ENCODE measurements around the gene SPEM2.
A peak's percentile ranks its signal among the peaks of the same experiment; 100 is the strongest.
"Not testable (repeated sequence)": the region's sequence is repeated elsewhere in the genome, so short reads cannot be mapped to it uniquely, and the experiment has no call there.

Gene SPEM2

DNA sequence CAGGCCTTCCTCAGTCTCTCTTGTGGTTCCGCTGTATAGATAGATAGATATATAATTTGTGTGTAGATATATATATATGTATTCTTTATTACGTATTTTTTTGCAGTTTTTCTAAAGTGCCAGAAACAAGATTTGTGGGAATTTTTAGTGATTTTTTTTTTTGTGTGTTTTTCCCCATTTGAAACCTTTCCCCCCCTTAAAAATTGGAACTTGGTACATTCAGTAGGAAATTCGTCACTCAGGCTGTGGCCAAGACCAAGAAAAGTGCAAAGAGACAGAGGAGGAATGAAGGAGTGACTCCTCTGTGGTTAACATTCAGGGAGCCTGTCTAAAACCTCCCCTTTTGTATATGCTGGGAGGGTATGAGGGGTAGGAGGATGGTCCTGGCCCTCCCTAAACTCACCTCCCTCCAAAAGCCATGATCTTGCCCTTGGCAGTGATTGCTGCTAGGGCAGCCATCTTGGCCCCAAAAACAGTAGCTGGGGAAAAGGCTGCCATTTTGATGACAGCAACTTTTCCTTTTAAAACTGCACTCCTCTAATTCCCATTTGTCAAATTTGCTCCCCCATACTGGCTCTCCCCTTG lies 34.6 kb downstream of the SPEM2 start:
- FAIRE-seq (no peak), DNase-seq (ENCODE audit: insufficient read length, low spot score) (no peak)
- no peak for TF ChIP-seq POLR2A (IDR thresholded peaks at IDR 0.05; ENCODE audit: low read depth, low read length)

DNA sequence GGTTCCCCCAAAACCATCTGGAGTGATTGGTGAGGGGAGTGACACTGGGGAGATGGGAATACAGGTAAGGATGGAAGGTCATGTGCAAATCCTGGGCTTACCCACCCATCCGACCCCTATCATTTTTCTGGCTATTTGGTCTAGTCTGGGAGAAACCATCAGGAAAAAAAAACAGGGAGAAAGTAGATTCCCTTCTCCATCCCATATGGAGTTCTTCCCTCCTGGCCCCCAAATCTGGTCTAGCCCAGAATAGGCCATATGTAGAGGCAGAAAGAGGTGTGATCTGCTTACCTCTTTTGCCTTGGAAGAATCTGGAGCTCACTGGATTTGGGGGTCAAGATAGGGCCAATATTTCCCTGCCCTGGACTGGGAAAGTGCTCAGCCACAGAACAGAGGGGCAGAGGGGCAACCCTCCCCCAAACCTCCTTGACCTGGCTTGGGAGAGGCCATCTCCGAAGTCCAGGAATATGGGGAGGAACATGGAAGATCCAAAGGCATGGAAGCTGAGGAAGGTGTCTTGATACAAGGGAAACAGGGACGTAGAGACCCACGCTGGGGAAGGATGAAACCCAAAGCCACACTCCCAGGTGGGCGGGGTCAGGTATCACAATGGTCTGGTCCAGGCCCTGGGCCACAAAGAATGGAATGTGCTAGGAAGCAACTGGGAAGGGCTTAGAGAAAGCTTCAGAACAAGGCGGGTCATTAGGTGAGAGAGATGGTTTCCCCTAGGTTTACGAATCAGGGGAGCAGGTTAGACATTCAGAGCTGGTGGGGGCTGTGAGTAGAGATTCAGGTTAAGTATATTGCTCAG lies 35.6 kb downstream of the SPEM2 start:
- TF ChIP-seq POLR2A (IDR thresholded peaks at IDR 0.05; ENCODE audit: low read depth, low read length): no peak
- FAIRE-seq (no peak), DNase-seq (ENCODE audit: insufficient read length, low spot score) (no peak)

DNA sequence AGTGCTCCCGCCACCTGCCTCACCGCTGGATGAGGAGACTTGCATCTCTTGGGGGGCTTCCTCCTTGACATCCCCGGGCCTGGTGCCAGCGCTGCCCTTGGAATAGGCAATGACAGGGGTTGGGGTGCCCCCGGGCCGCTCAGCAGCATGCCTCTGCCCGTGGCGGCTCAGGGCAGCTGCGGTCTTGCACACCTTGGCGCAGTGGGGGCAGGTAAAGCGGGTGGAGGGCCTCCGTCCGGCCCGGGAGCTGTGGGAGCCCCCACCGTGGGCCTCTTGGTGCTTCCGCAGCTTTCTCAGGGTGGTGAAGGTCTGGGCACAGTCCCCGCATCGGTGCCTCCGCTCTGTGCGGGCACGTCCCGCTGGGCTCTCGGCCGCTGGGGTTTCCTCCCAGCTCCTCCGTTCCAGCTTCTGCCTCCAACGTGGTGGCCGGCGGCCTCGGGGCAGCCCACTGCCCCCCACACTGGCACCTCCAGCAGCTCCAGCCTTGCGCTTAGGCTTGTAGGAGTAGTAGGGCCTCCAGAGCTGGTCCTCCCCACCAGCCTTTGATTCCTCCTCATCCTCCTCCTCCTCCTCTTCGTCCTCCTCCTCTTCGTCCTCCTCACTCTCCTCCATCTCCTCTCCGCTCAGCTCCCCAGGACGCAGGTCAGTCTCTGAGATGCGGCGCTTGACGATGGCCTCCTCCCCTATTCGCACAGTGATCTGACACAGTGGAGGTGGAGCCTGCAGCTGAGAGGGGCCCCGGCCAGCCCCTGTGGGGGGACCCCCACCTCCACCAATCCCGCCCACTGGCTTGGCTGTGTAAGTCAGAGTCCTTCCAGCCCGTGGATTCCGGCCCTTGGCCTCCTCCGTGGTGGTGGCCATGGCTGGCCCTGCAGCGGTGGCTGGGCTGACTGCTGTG lies 37.3 kb downstream of the SPEM2 start:
- FAIRE-seq (no peak), DNase-seq (ENCODE audit: insufficient read length, low spot score) (no peak)
- no peak for TF ChIP-seq POLR2A (IDR thresholded peaks at IDR 0.05; ENCODE audit: low read depth, low read length)

DNA sequence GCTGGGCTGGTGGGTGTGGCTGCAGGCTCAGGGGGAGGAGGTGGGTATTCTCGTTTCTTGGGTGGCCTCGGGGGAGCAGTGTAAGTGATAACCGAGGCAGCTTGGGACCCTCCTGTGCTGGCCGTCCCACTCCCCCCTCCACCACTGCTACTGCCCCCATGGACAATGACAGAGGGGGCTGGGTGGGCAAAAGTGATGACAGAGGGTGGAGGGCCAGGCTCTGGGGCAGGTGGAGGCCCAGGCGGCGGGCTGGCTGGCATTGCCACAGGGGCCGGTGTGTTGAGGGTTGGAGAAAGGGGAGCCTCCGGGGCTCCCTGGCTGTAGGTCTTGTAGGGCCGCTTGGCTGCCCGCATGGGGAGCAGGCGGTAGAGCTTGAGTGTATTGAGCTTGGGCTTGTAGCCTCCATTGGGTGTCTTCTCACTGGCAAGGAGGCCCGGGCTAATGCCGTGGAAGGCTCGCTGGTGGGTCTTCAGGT lies 38.0 kb downstream of the SPEM2 start:
- DNase-seq (ENCODE audit: insufficient read length, low spot score): no peak
- no peak for FAIRE-seq
- TF ChIP-seq POLR2A (IDR thresholded peaks at IDR 0.05; ENCODE audit: low read depth, low read length): no peak

DNA sequence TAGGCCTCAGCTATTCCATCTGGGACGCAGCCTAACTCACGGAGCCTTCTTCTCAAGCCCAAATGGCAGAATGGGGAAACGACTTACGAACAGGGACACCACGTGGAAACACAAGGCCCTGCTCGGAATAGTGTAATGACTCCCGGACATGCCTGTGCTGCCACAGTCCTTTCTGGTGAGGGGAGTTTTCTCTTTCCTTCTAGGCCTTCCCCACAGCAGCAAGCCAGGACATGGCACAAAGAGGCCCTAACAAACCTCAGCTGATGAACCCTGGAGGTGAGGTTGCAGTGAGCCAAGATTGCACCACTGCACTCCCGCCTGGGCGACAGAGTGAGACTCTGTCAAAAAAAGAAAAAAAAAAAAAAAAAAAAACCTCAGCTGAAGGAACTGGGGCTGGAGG lies 38.7 kb downstream of the SPEM2 start:
- no peak for FAIRE-seq
- no peak for DNase-seq (ENCODE audit: insufficient read length, low spot score)
- TF ChIP-seq POLR2A (IDR thresholded peaks at IDR 0.05; ENCODE audit: low read depth, low read length): no peak

DNA sequence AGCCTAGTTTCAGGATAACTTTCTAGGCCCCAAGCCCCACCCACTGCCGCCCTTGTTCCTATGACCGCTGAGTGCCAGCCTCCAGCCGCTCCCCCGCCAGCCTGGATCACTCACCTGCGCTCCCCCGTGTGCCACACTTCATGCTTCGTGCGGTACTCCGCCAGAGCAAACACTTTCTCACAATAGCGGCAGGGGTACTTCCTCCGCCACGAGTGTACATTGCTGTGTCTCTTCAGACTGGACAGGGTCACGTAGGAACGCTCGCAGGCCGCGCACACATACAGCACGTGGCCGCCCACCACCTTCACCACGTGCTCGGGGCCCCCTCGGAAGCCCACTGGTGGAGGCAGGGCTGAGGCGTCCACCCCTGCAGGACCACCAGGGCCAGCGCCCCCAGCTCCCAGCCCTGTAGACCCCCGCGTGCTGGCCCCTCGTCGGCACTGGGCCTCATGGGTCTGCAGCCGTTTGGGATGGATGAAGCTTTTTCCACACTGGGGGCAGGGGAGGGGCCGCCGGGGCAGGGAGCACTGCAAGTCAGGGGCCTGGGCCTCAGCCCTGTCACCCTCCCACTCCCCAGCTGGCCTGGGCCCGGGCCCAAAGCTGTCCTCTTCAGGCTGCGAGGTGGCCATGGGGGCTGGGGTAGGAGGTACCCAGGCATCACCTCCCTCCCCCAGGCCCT lies 40.3 kb downstream of the SPEM2 start:
- DNase-seq (ENCODE audit: insufficient read length, low spot score) (no peak), FAIRE-seq (no peak)
- TF ChIP-seq POLR2A (IDR thresholded peaks at IDR 0.05; ENCODE audit: low read depth, low read length): no peak

DNA sequence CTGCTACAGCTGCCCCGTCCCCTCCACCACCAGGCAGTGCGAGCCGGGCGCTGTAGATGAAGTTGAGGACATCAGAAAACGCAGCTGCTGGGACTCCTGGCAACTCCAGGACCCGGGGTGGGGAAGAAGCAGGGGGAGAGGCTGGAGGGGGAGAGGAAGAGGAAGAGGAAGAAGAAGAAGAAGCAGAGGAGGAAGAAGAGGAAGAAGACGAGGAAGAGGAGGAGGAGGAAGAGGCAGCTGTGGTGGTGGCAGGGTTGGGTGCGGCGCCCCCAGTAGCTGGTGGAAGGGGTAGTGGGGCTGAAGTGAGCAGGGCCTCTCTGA lies 40.9 kb downstream of the SPEM2 start:
- FAIRE-seq (no peak), DNase-seq (ENCODE audit: insufficient read length, low spot score) (no peak)
- no peak for TF ChIP-seq POLR2A (IDR thresholded peaks at IDR 0.05; ENCODE audit: low read depth, low read length)

DNA sequence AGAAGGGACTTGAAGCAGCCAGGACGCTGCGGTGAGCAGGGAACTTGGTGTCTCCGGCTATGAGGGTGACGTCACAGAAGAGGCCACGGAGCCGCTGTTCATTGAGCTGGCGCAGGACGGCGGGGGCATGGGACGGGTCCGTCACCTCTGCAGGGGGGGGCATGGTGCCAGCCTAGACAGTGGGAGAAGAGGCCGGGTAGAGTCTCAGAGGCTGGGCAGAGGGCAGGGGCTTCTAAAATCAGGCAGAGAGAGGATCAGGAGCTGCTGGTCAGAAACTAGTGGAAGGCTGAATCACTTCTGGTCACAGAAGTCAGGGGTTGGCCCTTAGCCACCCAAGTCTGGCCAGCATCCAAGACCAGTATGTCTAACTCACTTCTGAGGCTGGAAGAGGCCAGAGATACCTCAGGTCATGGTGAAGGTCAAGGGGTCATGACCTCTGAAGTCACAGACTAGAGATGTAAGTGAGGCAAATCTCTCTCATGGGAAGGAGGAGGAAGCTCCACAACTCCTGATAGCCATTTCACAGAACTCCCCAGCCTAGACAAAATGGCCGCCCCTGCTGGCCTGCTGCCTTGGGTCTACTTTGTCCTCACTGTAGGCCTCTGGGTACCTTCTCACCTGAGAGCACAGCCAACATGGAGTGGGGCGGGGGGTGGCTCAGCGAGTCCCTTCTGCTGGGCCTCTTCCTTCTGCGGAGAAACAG lies 41.4 kb downstream of the SPEM2 start:
- no peak for TF ChIP-seq POLR2A (IDR thresholded peaks at IDR 0.05; ENCODE audit: low read depth, low read length)
- FAIRE-seq (peak; percentile 33), DNase-seq (ENCODE audit: insufficient read length, low spot score) (no peak)

DNA sequence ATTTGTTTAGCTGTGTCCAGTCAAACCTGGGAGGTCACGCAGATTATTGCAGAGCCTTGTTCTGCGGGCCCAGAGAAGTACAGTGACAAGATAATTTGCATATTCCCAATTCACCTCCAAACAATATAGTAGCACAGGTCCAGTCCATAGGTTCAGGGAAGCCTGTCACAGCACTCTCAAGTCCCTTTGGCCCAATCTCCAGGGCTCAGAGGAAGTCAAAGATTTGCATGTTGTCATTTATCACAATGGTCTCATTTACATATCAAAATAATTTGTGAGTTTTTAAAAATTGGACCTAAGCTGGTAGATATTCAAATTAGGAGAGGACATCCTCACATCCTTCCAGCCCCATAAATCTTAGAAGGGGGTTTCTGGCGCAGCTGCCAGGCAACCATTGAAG lies 42.1 kb downstream of the SPEM2 start:
- FAIRE-seq (no peak), DNase-seq (ENCODE audit: insufficient read length, low spot score) (no peak)

DNA sequence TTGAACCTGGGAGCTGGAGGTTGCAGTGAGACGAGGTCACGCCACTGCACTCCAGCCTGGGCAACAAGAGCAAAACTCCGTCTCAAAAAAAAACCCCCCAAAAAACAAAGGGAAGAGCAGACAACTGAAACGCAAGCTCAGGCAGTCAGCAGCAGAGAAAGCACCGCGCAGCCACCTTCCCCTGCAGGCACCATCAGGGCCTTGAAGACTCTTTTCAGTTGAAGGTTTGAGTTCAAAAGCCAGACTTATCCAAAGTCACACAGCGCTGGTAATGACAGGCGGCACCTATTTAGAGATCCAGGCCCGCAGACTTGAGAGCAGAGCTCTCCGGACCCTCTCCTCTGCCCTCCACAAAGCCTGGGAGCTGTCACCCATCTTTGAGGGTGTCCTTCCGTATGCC lies 42.9 kb downstream of the SPEM2 start:
- DNase-seq (ENCODE audit: insufficient read length, low spot score) (no peak), FAIRE-seq (no peak)
- no peak for TF ChIP-seq POLR2A (IDR thresholded peaks at IDR 0.05; ENCODE audit: low read depth, low read length)

More for the DNA sequence above, 42.1 kb downstream of the SPEM2 start:
- no peak for TF ChIP-seq POLR2A (IDR thresholded peaks at IDR 0.05; ENCODE audit: low read depth, low read length)

DNA sequence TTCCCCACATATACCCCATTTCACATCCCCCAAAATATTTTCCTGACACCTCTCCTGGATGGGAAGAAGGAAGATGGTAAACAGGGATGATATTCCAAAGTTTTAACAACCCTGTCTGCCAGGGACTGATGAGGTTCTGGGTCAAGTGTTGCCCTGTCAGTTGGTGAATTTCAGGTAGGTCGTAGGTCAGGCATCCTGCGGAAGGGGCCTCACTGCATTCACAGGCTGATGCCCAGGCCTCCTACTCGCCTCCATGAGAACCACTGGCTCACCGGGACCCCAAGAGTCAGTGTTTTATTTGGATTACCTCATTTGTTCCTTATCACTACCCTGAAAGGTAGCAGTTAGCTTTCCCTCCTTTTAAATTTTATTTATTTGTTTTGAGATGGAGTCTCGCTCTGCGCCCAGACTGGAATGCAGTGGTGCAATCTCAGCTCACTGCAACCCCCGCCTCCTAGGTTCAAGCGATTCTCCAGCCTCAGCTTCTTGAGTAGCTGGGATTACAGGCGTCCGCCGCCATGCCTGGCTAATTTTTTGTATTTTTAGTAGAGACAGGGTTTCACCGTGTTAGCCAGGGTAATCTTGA lies 43.5 kb downstream of the SPEM2 start:
- DNase-seq (ENCODE audit: insufficient read length, low spot score) (no peak), FAIRE-seq (no peak)
- TF ChIP-seq POLR2A (IDR thresholded peaks at IDR 0.05; ENCODE audit: low read depth, low read length): no peak

DNA sequence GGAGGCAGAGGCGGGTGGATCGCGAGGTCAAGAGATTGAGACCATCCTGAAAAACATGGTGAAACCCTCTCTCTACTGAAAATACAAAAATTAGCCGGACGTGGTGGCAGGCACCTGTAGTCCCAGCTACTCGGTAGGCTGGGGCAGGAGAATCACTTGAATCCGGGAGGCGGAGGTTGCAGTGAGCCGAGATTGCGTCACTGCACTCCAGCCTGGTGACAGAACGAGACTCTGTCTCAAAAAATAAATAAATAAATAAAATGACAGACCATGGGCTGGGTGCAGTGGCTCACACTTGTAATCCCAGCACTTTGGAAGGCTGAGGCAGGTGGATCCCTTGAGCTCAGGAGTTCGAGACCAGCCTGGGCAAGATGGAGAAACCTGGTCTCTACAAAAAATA lies 44.4 kb downstream of the SPEM2 start:
- DNase-seq (ENCODE audit: insufficient read length, low spot score); FAIRE-seq: not testable (repeated sequence)

DNA sequence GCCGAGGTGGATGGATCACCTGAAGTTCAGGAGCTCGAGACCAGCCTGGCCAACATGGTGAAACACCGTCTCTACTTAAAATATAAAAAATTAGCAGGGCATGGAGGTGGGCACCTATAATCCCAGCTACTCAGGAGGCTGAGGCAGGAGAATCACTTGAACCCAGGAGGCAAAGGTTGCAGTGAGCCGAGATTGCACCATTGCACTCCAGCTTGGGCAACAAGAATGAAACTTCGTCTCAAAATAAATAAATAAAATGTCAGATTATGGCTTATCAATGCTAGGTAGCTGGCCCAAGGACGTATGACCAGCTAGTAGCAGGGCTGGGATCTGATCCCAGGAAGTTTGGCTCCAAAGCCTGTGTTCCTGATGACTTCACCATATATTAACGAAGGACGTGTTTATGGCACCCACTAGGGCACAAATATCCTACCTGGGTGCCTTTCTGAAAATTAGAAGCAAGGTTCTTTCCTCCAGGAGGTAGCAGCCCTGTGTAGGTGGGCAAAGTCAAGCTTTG lies 45.1 kb downstream of the SPEM2 start:
- DNase-seq (ENCODE audit: insufficient read length, low spot score); FAIRE-seq: not testable (repeated sequence)

Measured in H54 (cell line).